Measurements from ENCODE around the gene LSM10. TPM values are rescaled to one million over a fixed set of nuclear protein-coding genes. Genes with fewer than 3 reads are reported as not detected.

LSM10 gene
- 57.0 TPM for total RNA-seq
- long read RNA-seq, transcript LSM10-201 (2 exons, 850 nt): major isoform, 31 of 32 reads
- long read RNA-seq, partial matches to known transcripts: 0 of 32 reads
- long read RNA-seq, other reads (novel, unspliced or antisense): 0 of 32 reads

- ATAC-seq (ENCODE audit: poor library complexity) (peak; percentile 98), DNase-seq (peak; percentile 96)
- intact Hi-C loops (cut with DNase I): no loop called here
Observed at GRCh38 chr1:36397378-36398230, at the start of gene LSM10. LSM10 (minus strand) TSS chr1:36397908; CDS start chr1:36394129, 3,779 bp downstream.

GRCh38 chr1:36447450-36447849 is 49.7 kb upstream of the LSM10 start:
- intact Hi-C loops (cut with DNase I): no loop called here
- no peak for ATAC-seq (ENCODE audit: poor library complexity)
- no peak for DNase-seq

GRCh38 chr1:36446746-36447145 is 49.0 kb upstream of the LSM10 start:
- no peak for DNase-seq
- no peak for ATAC-seq (ENCODE audit: poor library complexity)
- intact Hi-C loops (cut with DNase I): no loop called here

DNA sequence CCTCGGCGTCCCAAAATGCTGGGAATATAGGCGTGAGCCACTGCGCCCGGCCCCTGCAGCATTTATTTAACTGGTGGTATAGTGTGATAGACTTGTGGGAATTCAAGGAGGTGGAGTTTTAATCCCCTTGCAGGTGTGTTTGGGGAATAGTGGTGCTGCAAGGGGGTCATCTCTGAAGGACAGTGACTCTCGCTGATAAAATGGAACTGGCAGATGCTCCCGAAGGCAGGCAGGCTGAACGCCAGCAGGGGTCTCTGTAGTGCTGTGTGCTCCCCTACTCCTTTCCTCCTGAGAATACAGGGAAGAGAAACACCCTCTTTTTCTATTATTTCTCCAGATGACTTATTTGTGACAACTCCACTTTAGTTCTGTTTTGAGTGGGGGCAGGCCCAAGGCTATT is 48.6 kb upstream of the LSM10 start:
- ATAC-seq (ENCODE audit: poor library complexity): no peak
- intact Hi-C loops (cut with DNase I): no loop called here
- no peak for DNase-seq

GRCh38 chr1:36443297-36443696 is 45.6 kb upstream of the LSM10 start:
- ATAC-seq (ENCODE audit: poor library complexity): no peak
- intact Hi-C loops (cut with DNase I): no loop called here

DNA sequence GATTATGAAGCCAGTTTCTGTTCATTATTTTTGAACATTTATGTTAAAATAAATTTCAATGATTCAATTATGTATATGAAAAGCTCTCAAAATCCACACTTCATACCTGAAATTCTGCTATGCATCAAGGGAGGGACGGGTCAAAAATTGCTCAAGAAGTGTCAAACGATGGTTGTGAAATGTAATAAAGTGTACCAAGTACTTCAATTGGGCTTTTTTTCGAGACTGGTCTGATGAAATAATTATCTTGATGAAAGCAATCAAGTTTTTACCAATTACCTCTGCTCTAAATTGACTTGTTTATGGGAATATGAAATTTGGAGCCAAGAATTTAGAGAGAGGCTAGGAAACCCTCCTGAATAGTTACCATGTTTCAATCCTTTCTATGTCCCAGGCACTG is 44.6 kb upstream of the LSM10 start:
- ATAC-seq (ENCODE audit: poor library complexity): no peak
- intact Hi-C loops (cut with DNase I): no loop called here
- DNase-seq: no peak

More at GRCh38 chr1:36443297-36443696, 45.6 kb upstream of the LSM10 start:
- DNase-seq: no peak

DNA sequence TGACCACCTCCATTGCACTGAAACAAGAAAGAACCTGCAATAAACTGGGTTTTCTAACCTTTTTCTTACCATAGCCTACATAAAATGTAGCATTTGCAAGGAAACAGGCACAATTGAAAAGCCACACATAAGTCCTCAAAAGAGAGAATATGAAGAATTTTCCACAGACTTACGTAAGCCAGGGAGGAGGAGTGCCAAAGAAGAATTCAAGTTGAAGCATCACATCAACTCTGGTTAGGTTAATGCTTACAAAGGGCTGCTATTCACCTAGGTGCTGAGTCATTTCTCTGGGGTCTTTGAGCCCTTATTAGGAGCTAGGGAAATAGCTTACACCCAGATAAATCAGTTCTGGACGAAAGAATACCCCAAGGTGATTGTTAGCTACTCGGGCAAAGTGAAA is 42.9 kb upstream of the LSM10 start:
- ATAC-seq (ENCODE audit: poor library complexity) (no peak), DNase-seq (no peak)
- intact Hi-C loops (cut with DNase I): no loop called here

GRCh38 chr1:36440044-36440443 is 42.3 kb upstream of the LSM10 start:
- DNase-seq: no peak
- no peak for ATAC-seq (ENCODE audit: poor library complexity)
- intact Hi-C loops (cut with DNase I): no loop called here

DNA sequence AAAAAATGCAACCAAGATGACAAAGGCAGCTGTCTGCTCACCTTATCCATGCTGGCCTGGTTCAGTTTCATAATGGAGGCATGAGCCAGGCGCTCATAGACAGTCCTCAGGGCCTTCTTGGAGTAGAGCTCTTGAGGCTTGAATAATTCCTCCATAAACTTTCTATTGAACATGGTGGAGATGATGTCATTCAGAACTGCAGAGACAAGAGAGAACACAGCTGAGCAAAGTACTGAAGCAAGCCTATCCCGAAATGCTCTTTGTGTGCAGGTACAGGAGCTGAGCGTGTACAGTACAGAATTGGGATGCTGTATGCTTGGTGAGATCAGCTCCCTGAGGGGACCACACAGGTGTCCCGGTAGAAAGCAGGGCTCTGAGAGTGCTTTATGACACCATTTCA is 41.0 kb upstream of the LSM10 start:
- DNase-seq (no peak), ATAC-seq (ENCODE audit: poor library complexity) (no peak)
- intact Hi-C loops (cut with DNase I): no loop called here

- intact Hi-C loops (cut with DNase I): no loop called here
- DNase-seq: no peak
- ATAC-seq (ENCODE audit: poor library complexity): no peak
Observed at GRCh38 chr1:36436821-36437220, 39.1 kb upstream of the LSM10 start.

- ATAC-seq (ENCODE audit: poor library complexity) (no peak), DNase-seq (no peak)
- intact Hi-C loops (cut with DNase I): no loop called here
Observed at GRCh38 chr1:36433102-36433501, 35.4 kb upstream of the LSM10 start.

DNA sequence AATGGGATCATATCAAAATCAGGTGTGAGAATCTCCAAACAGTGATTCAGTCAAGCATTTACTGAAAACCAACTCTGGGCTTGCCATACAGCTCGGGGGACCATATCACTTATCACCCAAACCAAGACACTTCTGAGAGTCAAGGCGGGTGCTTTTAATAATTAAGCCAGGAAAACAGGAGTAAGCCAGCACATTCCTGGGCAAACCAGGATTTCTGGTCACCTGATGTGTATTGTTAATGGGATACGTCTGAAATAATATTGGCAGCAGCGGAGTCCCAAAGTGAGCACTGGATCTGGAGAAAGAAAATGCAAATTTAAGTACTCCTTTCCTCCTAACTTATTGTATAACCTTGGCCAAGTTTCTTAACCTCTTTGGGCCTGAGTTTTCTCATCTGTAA is 34.9 kb upstream of the LSM10 start:
- no peak for ATAC-seq (ENCODE audit: poor library complexity)
- no peak for DNase-seq
- intact Hi-C loops (cut with DNase I): no loop called here

DNA sequence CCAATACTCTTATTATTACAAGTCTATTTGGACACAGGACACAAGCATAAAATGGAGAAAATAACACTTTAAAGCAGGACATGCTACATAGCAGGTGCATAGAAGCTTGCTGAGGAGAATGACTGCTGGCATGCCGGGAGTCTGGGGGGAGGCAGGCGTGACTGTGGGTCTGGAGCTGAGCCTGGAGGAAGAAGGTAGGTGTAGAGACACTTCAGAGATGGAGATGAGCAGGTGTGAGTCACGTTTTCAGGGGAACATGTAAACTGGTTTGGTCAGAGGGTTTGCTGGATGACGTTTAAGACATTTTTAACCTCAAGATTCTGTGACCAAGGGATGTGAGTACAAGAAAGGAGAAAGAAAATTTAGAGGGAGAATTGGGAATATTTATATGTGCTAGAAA is 28.1 kb upstream of the LSM10 start:
- ATAC-seq (ENCODE audit: poor library complexity) (no peak), DNase-seq (no peak)
- intact Hi-C loops (cut with DNase I): no loop called here

- intact Hi-C loops (cut with DNase I): loop anchor here (1.0 to 5.0 kb wide), 2 partner anchors 79 to 324 kb away; no protein-coding TSS in a partner anchor
- ATAC-seq (ENCODE audit: poor library complexity) (no peak), DNase-seq (no peak)
Observed at GRCh38 chr1:36421649-36422048, 23.9 kb upstream of the LSM10 start.

GRCh38 chr1:36420836-36421317 is 23.2 kb upstream of the LSM10 start:
- peak; percentile 92 for DNase-seq
- intact Hi-C loops (cut with DNase I): loop anchor here (1.0 to 5.0 kb wide), 2 partner anchors 79 to 324 kb away; no protein-coding TSS in a partner anchor
- peak; percentile 96 for ATAC-seq (ENCODE audit: poor library complexity)

DNA sequence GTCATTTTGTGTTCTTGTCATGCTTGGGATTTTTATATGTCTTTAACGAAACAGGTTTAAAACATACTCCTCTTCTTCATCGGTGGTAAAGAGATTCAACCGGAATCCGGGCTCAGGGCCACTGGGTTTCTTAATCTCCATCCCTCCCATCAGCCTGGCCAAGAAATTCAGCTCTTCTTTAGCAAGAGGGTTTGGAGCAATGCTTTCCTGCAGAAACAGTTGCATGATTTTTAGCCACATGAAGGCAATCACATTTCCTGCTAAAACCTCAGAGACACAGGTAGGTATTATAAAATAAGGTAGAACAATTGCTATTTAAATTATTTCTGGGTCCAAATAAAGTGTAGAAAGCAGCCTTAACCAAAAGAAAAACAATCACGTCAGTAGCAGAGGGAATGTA is 22.7 kb upstream of the LSM10 start:
- no peak for DNase-seq
- peak; percentile 64 for ATAC-seq (ENCODE audit: poor library complexity)
- intact Hi-C loops (cut with DNase I): loop anchor here (5.0 kb wide), 1 partner anchor 323 kb away; no protein-coding TSS in a partner anchor

DNA sequence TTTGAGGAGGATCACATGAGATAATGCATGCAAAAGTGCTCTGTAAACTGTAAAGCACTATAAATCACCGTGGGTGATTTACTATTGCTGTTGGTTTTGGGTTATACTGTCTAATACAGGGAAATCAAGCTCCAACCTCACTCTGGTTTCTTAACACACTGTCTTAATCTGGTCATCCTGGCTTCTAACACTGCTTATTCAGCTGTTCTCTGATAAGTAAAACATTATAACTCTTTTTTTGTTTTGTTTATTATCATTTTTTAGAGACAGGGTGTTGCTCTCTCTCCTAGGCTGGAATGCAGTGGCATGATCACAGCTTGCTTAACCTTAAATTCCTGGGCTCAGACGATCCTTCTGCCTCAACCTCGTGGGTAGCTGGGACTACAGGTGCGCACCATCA is 21.9 kb upstream of the LSM10 start:
- no peak for DNase-seq
- intact Hi-C loops (cut with DNase I): no loop called here
- no peak for ATAC-seq (ENCODE audit: poor library complexity)

GRCh38 chr1:36419140-36419539 is 21.4 kb upstream of the LSM10 start:
- intact Hi-C loops (cut with DNase I): no loop called here
- DNase-seq (no peak), ATAC-seq (ENCODE audit: poor library complexity) (peak; percentile 38)

GRCh38 chr1:36417931-36418330 is 20.2 kb upstream of the LSM10 start:
- DNase-seq: no peak
- intact Hi-C loops (cut with DNase I): no loop called here
- no peak for ATAC-seq (ENCODE audit: poor library complexity)

GRCh38 chr1:36415661-36416326 is 18.1 kb upstream of the LSM10 start:
- intact Hi-C loops (cut with DNase I): no loop called here
- DNase-seq: no peak
- ATAC-seq (ENCODE audit: poor library complexity): no peak
